Stimulated activated naive CD8-positive, alpha-beta T cell treated with anti-CD3 and anti-CD28 coated beads, Interleukin-15, amount 100 ng/mL, for 72 hours (primary cell): ENCODE measurements around the gene ZNF813.
A peak's percentile ranks its signal among the peaks of the same experiment; 100 is the strongest.
"Not testable (repeated sequence)": the region's sequence is repeated elsewhere in the genome, so short reads cannot be mapped to it uniquely, and the experiment has no call there.

ENCODE experiments used
- ATAC-seq: fragments of 150-1000 bp; cut with Tn5 transposase; 2 replicates; pipeline ENCODE4 v1.10.0; 2021; ENCODE audit warnings: mild to moderate bottlenecking, moderate library complexity
- DNase-seq, 2 donors: peaks; one replicate each; pipeline ENCODE4 v3.0.0; 2021 to 2022
- H3K27ac Mint-ChIP-seq, 2 donors: one replicate each; pipeline ENCODE4 v1.8.0; 2022; ENCODE audit warnings: mild to moderate bottlenecking in 2 of 2, mixed read lengths in 2 of 2, moderate library complexity in 2 of 2
- H3K27me3 Mint-ChIP-seq: one replicate; pipeline ENCODE4 v1.8.0; 2022; ENCODE audit warnings: mixed read lengths
- H3K4me1 Mint-ChIP-seq: one replicate; pipeline ENCODE4 v1.8.0; 2022; ENCODE audit warnings: mild to moderate bottlenecking, mixed read lengths
- H3K4me3 Mint-ChIP-seq, 2 donors: one replicate each; pipeline ENCODE4 v1.8.0; 2022; ENCODE audit warnings: mild to moderate bottlenecking in 2 of 2, mixed read lengths in 2 of 2, moderate library complexity in 1 of 2
- H3K9me3 Mint-ChIP-seq, 2 donors: one replicate each; pipeline ENCODE4 v1.8.0; 2022; ENCODE audit warnings: mixed read lengths in 2 of 2

ZNF813 gene

GRCh38 chr19:53506728-53507127, 39.2 kb downstream of the ZNF813 start:
- no peaks in the 10 kb centered on the region for H3K4me1 Mint-ChIP-seq
- H3K4me3 Mint-ChIP-seq: no peak overlapping the region
- peaks cover 8% of the 10 kb centered on the region for H3K27me3 Mint-ChIP-seq
- no peak overlapping the region for H3K27ac Mint-ChIP-seq
- peaks cover 5 to 11% of the 10 kb centered on the region in 2 donors for H3K9me3 Mint-ChIP-seq
- ATAC-seq: no peak
- no peak for DNase-seq

DNA sequence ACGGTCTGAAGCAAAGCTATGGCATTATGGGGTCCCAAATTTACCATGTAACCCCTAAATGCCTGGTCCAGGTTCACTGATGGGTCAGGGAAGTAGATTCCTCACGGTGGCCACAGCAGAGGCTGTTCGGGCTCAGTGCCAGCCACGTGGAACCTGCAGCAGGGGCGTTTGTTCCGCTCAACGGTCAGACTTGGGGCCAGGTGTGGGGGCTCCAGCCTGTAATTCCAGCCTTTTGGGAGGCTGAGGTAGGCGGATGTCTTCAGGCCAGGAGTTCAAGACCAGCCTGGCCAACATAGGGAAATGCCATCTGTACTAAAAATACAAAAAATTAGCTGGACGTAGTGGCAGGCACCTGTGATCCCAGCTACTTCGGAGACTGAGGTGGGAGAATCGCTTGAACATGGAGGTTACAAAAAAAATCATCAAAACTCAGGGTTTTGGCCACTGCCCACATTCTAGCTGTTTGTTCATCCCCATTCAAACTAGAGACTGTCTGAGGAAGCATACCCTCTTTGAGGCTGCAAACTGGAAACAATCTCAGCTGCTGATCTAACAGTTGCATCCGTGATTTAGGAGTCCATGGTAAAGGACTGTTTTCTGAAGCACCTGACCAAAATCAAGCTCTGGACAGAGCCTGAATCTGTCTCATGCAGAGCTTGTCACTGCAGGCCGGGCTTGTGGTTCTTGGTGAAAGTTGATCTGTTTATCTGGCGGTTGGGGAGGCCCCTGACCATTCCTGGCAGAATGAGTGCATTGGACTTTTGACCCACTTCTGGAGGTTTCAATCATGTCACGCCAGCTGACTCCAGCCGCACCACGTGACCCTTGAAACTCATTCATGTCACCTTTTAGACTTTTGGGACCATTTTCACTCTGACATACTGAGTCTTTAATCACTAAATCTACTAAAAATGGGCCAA, 40.2 kb downstream of the ZNF813 start:
- ATAC-seq (no peak), DNase-seq (no peak)
- no peak overlapping the region for H3K4me3 Mint-ChIP-seq
- peaks cover 4% of the 10 kb centered on the region for H3K4me1 Mint-ChIP-seq
- H3K27me3 Mint-ChIP-seq: peaks cover 8% of the 10 kb centered on the region
- no peak overlapping the region for H3K27ac Mint-ChIP-seq
- H3K9me3 Mint-ChIP-seq: peaks cover 5 to 8% of the 10 kb centered on the region in 2 donors

DNA sequence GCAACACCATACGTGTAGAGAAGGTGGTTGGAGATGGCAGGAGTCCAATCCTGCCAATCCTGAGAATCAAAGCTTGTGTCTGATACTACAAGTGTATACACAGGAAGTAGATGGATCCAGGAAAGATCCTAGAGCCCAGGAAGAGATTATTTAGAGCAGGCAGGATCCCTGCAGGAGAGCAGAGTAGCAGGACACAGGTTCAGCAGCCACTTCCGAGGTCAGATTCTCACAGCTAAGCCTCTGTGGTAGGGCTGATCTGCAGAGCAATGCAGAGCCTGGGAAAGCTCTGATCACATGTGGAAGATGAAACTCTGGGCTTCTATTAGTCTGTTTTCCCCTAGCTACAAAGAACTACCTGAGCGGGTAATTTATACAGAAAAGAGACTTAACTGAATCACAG, 41.9 kb downstream of the ZNF813 start:
- H3K9me3 Mint-ChIP-seq: peaks cover 5 to 8% of the 10 kb centered on the region in 2 donors
- H3K4me1 Mint-ChIP-seq: peaks cover 4% of the 10 kb centered on the region
- DNase-seq (no peak), ATAC-seq (no peak)
- H3K4me3 Mint-ChIP-seq: no peak overlapping the region
- H3K27me3 Mint-ChIP-seq: peaks cover 8% of the 10 kb centered on the region
- H3K27ac Mint-ChIP-seq: no peak overlapping the region

DNA sequence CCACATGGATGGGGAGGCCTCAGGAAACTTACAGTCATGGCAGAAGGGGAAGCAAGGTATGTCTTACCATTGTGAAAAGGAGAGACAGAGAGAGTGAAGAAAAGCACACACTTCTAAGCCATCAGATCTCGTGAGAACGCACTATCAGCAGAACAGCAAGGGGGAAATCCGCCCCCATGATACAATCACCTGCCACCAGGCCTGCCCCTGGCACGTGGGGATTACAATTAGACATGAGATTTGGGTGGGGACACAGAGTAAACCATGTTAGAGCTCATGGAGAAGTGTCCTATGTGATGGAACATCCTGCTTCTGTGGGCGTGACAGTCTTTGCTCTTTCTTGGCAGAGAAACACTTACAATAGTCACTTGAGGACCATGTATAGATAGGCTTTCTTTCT, 42.3 kb downstream of the ZNF813 start:
- DNase-seq: no peak
- H3K4me1 Mint-ChIP-seq: peaks cover 4% of the 10 kb centered on the region
- H3K4me3 Mint-ChIP-seq: no peak overlapping the region
- peaks cover 8% of the 10 kb centered on the region for H3K27me3 Mint-ChIP-seq
- peaks cover 5 to 8% of the 10 kb centered on the region in 2 donors for H3K9me3 Mint-ChIP-seq
- no peak overlapping the region for H3K27ac Mint-ChIP-seq
- ATAC-seq: no peak

DNA sequence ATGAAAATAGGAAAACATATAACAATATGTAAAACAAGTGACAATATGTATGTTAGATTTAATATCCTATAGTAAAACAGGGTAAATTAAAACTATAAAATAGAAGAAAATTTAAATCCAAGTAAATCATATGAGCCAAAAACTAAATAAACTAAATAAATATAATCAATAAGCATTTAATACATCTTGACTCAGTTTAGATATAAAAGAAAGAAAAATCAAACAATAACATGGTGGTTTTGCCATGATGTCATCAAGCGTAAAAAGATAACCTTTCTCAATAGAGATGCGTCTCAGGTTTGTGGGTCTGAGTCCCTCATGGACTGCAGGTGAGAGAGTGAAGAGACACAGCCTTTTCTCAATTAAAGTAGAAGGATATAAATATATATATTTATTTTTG, 43.8 kb downstream of the ZNF813 start:
- ATAC-seq: no peak
- Mint-ChIP-seq H3K4me1 (peaks cover 4% of the 10 kb centered on the region), H3K4me3 (no peak overlapping the region), H3K27me3 (peaks cover 8% of the 10 kb centered on the region), H3K27ac (no peak overlapping the region), H3K9me3 (peaks cover 3 to 5% of the 10 kb centered on the region in 2 donors)
- DNase-seq: no peak

DNA sequence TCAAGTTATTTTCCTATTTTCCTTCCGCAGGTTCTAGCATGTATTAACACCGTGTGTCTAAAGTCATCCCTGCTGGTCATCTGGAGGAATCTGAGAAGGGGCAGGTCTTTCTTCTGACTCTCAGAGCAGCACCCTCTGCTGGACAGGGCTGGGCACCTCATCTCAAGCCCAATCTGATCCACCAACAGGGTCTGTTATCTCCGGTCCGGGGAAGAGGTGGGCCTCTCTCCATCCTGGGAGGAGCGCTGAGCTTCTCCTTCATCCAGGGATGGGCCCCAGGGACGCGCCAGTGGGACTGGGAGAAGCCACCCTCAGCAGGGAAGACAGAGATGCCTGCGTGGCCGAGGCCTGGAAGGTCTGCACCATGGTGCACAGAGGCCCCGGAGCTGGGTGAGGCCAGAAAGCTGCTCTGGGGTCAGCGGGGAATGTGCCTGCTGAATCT, 44.4 kb downstream of the ZNF813 start:
- DNase-seq: peak; percentile 43 to 55
- Mint-ChIP-seq H3K4me3 (no peak overlapping the region), H3K27me3 (peaks cover 8% of the 10 kb centered on the region), H3K9me3 (no peaks in the 10 kb centered on the region), H3K27ac (no peak overlapping the region), H3K4me1 (peaks cover 4% of the 10 kb centered on the region)
- peak; percentile 76 for ATAC-seq

- H3K4me3 Mint-ChIP-seq, H3K27me3 Mint-ChIP-seq, H3K27ac Mint-ChIP-seq, ATAC-seq, H3K4me1 Mint-ChIP-seq, DNase-seq: not testable (repeated sequence)
- peaks cover 5 to 15% of the 10 kb centered on the region in 2 donors for H3K9me3 Mint-ChIP-seq
These were observed 47.5 kb downstream of the ZNF813 start for GRCh38 chr19:53515047-53515446.

GRCh38 chr19:53517114-53517741, 49.7 kb downstream of the ZNF813 start:
- no peak for DNase-seq
- no peaks in the 10 kb centered on the region for H3K27me3 Mint-ChIP-seq
- no peak overlapping the region for H3K4me3 Mint-ChIP-seq
- peaks cover 5 to 15% of the 10 kb centered on the region in 2 donors for H3K9me3 Mint-ChIP-seq
- H3K27ac Mint-ChIP-seq: no peak overlapping the region
- no peak for ATAC-seq
- peaks cover 15% of the 10 kb centered on the region for H3K4me1 Mint-ChIP-seq

DNA sequence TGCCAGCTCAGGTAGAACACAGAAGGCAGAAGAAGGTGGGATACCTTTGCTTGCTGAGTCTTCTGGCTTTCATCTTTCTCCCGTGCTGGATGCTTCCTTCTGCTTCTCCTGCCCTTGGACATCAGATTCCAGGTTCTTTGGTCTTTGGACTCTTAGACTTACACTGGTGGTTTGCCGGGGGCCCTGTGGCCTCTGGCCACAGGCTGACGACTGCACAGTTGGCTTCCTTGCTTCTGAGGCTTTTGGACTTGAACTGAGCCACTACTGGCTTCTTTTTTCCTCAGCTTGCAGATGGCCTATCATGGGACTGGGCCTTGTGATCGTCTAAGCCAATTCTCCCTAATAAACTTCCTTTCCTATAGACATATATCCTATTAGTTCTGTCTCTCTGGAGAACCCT, 50.6 kb downstream of the ZNF813 start:
- DNase-seq (no peak), ATAC-seq (no peak)
- Mint-ChIP-seq H3K9me3 (peaks cover 10 to 15% of the 10 kb centered on the region in 2 donors), H3K4me3 (no peak overlapping the region), H3K27me3 (no peaks in the 10 kb centered on the region), H3K27ac (no peak overlapping the region), H3K4me1 (peaks cover 19% of the 10 kb centered on the region)

DNA sequence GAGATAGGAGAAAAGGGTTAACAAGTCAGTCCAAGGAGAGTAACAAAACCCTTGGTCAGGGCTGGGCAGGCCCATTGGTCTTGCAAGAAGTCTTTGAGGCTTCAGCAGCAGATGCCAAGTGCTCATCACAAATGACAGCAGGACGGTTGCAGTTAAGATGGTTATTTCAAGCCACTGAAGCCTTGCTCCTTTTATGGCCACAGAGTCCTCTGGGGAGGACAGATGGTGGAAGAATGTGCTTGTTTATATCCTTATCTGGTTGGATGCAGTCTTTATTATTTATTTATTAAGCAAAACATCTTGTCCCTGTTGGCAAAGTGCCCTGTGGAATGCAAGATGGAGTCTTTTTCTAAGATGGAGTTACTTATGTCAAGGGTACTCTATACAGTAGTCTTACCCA, 51.2 kb downstream of the ZNF813 start:
- Mint-ChIP-seq H3K27me3 (no peaks in the 10 kb centered on the region), H3K27ac (no peak overlapping the region), H3K4me1 (peaks cover 19% of the 10 kb centered on the region), H3K9me3 (peaks cover 13 to 15% of the 10 kb centered on the region in 2 donors), H3K4me3 (no peak overlapping the region)
- DNase-seq: no peak
- no peak for ATAC-seq

DNA sequence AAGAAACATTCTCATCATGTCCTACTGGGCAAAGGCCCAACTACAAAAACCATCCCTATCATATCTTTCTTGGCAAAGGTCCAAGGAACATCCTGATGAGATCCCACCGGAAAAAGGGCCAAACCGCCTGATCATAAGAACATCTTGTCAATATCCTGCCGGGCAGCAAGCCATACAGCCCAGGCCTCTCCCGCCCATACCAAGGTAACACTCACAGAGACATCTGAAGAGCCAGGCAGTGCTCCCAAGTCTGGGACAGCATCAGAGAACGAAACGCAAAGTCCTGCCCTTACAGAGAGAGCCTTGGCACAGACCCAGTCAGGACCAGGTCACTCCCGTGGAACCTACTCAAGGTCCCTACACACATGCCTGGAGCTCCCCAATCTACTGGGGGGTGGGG, 51.9 kb downstream of the ZNF813 start:
- Mint-ChIP-seq H3K4me1 (peaks cover 19% of the 10 kb centered on the region), H3K9me3 (peaks cover 15 to 17% of the 10 kb centered on the region in 2 donors), H3K27me3 (no peaks in the 10 kb centered on the region), H3K4me3 (no peak overlapping the region), H3K27ac (no peak overlapping the region)
- peak in 1 of 2 donors; percentile 10 for DNase-seq
- ATAC-seq: no peak

DNA sequence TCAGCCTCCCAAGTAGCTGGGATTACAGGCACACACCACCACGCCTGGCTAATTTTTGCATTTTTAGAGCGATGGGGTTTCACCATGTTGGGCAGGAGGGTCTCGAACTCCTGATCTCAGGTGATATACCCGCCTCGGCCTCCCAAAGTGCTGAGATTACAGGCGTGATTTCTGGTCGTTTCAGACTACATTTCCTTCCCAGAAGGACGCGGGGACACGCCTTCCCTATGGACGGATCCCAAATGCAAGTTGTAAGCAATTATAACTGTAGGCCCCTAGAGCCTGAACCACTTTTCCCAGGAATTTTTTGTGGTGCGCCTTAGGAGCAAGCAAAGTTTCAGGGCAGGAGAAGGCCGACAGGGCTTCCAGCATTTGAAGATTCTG, 52.6 kb downstream of the ZNF813 start:
- Mint-ChIP-seq H3K4me1 (peaks cover 19% of the 10 kb centered on the region), H3K9me3 (peaks cover 17% of the 10 kb centered on the region in 2 donors), H3K27ac (peak overlapping the region; percentile 54 to 98), H3K4me3 (peak overlapping the region; percentile 99 to 100), H3K27me3 (no peaks in the 10 kb centered on the region)
- DNase-seq: no peak
- ATAC-seq: no peak

DNA sequence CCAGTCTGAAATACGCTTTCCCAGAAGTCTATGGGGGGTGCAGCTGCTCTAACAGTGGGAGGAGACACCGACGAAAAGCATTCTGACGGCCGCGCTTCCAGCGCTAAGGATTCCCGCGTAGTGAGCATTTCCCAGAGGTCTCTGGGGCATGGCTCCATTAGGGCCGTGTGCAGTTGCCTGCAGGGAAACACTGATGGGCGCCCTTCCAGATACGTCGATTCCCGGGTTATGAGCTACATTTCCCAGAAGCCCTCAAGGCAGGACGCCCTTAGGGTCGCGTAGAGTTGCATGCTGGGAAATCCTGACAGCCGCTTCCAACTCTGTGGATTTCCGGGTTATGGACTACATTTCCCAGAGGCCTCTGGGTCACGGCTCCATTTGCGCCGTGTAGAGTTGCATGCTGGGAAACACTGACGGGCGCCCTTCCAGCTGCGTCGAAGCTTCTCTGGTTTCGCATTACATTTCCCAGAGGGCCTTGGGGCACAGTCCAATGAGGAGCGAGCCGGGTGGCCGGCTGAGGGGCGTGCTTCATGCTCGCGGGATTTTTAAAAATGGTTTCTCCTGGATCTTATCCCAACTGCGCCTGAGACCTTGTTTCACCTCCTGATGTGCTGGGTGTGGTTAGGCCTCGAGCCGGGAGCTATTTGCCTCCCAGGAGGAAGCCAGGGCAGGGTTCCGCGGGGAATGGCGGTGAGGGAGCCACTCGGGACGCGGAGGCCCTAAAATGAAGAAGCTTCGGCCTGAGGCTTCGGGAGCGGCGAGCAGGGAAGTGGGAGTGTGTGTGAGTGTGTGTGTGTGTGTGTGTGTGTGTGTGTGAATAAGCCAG, 53.2 kb downstream of the ZNF813 start:
- peak; percentile 82 to 90 for DNase-seq
- H3K4me3 Mint-ChIP-seq: peak overlapping the region; percentile 99 to 100
- H3K4me1 Mint-ChIP-seq: peaks cover 19% of the 10 kb centered on the region
- peaks cover 17 to 23% of the 10 kb centered on the region in 2 donors for H3K9me3 Mint-ChIP-seq
- H3K27me3 Mint-ChIP-seq: no peaks in the 10 kb centered on the region
- H3K27ac Mint-ChIP-seq: peak overlapping the region; percentile 98
- peak; percentile 98 for ATAC-seq

GRCh38 chr19:53521373-53522202, 54.1 kb downstream of the ZNF813 start:
- ATAC-seq: peak; percentile 23
- peak in 1 of 2 donors; percentile 12 for DNase-seq

GRCh38 chr19:53525922-53526321, 58.4 kb downstream of the ZNF813 start:
- no peak for ATAC-seq
- no peak for DNase-seq
- Mint-ChIP-seq H3K4me3 (no peak overlapping the region), H3K27me3 (no peaks in the 10 kb centered on the region), H3K27ac (no peak overlapping the region), H3K4me1 (peaks cover 17% of the 10 kb centered on the region), H3K9me3 (peaks cover 16 to 41% of the 10 kb centered on the region in 2 donors)

More at GRCh38 chr19:53521373-53522202, 54.1 kb downstream of the ZNF813 start:
- H3K27ac Mint-ChIP-seq: peak overlapping the region; percentile 45 to 98
- H3K27me3 Mint-ChIP-seq: no peaks in the 10 kb centered on the region
- H3K4me3 Mint-ChIP-seq: peak overlapping the region; percentile 99 to 100
- peaks cover 21 to 31% of the 10 kb centered on the region in 2 donors for H3K9me3 Mint-ChIP-seq
- peaks cover 19% of the 10 kb centered on the region for H3K4me1 Mint-ChIP-seq
